Stimulated activated CD4-positive, alpha-beta T cell treated with anti-CD3 and anti-CD28 coated beads, Interleukin-1b, Interleukin-23, amount 100 ng/mL, for 24 hours (primary cell): Measurements from ENCODE around the gene CNN2.
A peak's percentile ranks its signal among the peaks of the same experiment; 100 is the strongest.

Experiments
- DNase-seq, 4 experiments: peaks; one replicate each; pipeline ENCODE4 v3.0.0-alpha.2; 2020; ENCODE audit warnings: low read depth in 4 of 4, low spot score in 1 of 4

The CNN2 gene

DNA sequence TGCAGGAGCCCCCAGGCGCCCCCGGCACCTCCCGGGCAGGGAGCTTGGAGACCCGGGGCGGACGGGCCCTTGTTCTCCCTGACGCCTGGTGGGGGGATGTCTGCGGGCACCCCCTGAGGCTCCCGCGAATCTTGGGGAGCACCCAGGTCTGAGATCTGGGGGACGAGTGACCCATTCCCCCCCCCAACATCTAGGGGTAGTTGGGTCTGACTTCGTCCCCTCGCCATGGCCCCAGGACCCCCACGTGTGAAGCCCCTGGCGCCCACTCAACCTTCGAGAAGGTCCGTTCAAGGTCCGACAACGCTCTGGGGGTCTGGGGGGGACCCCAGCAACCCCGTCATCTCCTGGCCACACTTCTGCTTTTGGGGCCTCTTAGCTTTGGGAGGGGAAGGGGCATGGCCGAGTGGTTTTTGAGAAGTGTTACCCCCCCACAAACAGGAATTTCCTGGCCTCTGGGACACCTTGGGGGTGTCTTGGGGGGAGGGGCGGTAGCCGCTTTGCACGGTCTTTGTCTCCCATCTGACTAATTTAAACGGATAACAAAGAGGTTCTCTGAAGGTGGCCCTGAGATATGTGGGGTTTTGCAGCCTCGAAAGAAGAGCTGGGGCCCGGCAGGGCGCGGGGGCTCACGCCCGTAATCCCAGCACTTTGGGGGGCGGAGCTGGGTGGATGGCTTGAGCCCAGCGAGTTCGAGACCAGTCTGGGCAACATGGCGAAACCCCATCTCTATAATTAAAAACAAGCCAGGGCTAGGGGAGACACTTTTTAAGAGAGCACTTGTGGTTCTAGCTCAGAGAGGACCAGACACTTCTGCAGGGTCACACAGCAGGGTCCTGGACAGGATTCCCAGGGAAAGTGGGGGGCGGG, 608 bp downstream of the CNN2 start:
- DNase-seq, result no peak

GRCh38 chr19:1027650-1028061, 1.2 kb downstream of the CNN2 start:
- no peak for DNase-seq

DNA sequence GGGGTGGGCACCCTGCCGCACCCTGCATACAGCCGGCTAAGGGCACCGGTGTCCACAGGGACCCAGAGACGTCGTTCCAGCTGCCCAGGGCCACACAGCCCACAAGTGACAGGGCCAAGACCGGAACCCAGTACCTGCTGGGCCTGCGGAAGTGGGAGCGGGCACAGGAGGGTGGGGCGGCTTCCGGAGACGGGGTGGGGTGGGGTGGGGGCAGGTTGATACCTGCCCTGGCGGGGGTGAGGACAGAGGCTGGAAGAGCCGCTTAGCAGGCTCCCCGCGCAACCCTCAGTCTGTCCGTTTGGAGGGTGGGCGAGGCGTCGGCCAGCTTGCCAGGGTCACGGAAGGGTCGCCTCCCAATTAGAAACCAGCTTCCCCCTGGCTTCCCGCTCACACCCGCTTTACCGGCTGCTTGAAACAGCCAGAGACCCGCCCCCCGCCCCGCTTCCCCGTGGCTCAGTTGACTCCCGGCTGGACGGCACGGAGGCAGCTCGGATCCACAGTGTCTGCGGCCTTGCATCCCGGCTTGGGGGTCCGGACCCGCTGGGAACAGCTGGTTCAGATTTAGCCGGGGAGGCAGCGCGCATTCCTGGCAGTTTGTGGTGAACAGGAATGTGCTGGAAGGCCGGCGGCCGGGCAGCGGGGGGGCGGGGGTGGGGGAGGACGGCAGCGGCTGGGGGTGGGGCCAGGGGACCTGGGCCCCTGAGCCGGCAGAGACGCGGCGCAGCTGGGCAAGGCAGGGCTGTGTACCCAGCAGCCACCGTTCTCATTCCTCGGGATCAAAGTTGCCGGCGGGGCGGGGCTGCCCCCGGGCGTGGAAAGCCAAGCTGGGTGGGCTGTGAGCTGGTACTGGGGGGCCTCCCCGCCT, 1.9 kb downstream of the CNN2 start:
- DNase-seq, result no peak

DNA sequence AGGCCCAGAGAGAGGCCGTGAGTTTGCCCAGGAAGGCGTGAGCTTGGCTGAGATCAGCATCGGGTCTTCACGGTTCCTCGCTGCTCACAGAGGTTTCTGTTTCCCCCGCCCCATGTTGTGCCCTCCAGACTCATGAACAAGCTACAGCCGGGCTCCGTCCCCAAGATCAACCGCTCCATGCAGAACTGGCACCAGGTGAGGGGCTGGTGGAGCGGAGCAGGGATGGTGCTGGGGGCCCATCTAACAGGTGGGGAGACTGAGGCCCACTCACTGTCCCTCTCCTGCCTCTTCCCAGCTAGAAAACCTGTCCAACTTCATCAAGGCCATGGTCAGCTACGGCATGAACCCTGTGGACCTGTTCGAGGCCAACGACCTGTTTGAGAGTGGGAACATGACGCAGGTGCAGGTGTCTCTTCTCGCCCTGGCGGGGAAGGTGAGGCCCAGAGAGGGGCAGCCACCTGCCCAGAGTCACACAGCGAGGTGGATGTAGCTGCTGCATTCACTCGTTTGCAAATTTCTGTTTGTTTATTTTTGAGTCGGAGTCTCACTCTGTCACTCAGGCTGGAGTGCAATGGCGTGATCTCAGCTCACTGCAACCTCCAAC, 6.0 kb downstream of the CNN2 start:
- DNase-seq, result no peak

DNA sequence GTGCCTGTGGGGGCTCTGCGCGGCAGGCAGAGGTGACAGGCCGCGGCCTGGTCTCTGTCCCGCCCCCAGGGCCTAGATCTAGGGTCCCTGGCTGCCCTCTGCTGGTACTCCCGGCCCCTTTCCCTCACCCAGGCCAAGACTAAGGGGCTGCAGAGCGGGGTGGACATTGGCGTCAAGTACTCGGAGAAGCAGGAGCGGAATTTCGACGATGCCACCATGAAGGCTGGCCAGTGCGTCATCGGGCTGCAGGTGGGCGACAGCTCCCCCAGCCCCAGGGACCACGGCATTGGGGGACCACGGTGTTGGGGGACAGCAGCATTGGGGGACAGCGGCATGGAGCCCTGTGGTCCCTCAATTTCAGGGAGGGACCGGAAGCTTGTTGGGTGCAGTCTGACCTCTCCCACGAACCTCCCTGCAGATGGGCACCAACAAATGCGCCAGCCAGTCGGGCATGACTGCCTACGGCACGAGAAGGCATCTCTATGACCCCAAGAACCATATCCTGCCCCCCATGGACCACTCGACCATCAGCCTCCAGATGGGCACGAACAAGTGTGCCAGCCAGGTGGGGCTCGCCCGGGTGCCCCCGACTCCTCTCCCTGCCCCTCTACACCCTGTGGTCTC, 9.7 kb downstream of the CNN2 start:
- DNase-seq, result no peak

- no peak for DNase-seq
These were observed 11.2 kb downstream of the CNN2 start for GRCh38 chr19:1037621-1038064.

DNA sequence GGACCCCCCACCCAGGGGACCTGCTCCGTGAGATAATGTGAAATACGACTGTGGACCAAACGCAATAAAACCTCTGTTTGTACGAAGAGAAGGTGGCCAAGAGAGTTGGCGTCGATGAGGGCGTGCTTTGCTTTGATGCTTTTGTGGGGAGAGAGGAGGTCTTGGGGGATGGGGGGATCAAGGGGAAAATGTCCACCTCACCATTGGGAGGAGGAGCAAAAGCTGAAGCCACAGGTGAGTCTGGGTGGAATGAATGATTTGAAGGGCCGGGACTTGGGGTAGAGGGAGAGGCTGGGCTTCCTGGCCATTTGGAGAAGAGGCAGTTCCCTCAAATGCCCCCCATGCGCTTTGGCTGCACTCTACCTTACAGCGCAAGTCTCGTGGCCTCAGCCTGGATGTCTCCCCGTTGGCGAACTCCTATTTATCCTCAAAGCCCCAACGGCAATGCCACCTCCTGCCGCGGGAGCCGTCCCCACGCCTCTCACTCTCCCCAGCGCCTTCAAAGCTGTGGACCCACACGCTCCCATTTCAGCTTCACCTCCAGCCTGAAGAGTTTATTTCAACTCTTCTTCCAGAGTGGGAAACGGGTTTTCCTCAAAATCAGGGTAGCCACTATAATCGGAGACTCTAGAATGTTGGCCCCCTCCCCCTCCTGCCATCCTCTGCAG, 12.7 kb downstream of the CNN2 start:
- DNase-seq, result no peak

DNA sequence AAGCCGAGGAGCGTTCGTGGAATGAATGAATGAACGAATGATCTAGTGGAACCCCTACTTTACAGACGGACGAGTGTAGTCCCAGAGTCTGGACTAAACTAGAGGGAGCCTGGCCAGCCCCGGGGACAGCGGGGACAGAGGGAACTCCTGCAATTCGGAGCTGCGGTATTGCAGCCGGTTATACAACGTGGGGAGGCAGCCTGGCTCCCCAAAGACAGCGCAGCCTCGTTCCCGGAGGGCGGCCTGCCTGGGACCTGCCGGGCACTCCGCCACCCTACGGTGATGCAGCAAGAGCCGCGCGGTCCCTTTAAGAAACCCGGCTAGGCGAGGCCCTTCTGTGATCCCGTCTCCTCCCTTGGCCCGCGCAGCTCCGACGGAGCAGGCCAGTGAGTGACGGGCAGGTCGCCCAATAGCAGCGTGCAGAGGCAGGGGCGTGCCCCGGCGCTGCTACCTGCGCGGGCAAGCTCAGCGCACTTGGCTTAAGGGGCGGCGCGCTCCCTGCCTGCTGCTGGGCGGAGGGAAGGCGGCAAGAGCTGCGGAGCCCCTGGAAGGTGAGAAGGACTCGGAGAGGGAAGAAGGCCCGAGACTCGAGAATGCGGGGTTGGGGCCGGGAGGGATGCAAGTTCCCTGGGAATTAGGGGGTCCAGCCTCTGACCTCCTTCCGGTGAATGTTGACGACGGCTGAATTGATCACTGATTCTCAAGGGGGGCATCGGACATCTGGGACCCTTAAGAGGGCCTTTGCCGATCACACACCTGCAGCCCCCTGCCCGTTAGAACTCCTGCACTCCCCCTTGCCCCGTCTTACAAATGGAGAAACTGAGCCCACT, 13.5 kb downstream of the CNN2 start, which contains the start of gene ABCA7:
Gene ABCA7, plus strand, starts transcription at position 462 of the 830 bp plus-strand sequence. CDS start 1,255 bp downstream, outside the sequence.
- DNase-seq, result peak; percentile 95 to 100 (median 99)

DNA sequence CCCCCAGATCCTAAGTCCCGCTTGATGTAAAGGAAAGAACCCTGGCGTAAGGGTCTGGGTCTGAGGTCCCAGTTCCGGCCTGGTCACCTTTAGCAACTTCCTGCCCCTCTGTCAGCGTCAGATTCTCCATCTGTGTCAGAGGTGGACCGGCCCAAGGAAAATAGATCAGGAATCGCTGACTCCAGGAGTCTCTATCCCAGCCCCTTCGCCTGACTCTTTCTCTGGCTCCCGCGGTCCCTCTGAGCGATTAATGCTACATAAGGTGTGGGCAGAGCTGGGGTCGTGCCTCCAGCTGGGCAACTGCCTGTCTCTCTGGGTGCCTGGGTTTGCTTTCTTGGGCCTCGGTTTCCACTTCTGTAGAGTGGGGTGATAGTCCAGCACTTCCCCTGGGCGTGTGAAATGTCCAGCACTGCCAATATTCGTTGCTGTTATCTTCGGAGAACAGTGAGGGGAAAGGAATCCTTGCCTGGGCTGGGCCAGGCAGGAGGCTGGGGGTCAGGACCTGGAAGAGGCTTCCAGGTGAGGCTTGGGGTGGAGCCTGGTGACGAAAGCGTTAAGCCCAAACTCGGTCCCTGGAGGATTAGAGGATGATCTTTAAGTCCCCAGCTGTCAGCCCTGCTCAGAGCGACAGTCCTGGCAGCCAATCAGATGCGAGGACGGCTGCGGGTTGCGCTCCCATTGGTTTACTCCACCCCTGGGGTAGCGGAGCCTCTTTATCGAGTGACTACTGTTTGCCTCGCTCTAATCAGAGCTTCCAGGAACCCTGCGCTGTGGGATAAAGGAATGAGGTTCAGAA, 14.3 kb downstream of the CNN2 start:
- peak in 3 of 4 experiments; percentile 77 to 86 (median 84) for DNase-seq

- DNase-seq, result no peak
These were observed 14.9 kb downstream of the CNN2 start for GRCh38 chr19:1041272-1041834.

GRCh38 chr19:1041835-1042685, 15.7 kb downstream of the CNN2 start:
- DNase-seq, result no peak

DNA sequence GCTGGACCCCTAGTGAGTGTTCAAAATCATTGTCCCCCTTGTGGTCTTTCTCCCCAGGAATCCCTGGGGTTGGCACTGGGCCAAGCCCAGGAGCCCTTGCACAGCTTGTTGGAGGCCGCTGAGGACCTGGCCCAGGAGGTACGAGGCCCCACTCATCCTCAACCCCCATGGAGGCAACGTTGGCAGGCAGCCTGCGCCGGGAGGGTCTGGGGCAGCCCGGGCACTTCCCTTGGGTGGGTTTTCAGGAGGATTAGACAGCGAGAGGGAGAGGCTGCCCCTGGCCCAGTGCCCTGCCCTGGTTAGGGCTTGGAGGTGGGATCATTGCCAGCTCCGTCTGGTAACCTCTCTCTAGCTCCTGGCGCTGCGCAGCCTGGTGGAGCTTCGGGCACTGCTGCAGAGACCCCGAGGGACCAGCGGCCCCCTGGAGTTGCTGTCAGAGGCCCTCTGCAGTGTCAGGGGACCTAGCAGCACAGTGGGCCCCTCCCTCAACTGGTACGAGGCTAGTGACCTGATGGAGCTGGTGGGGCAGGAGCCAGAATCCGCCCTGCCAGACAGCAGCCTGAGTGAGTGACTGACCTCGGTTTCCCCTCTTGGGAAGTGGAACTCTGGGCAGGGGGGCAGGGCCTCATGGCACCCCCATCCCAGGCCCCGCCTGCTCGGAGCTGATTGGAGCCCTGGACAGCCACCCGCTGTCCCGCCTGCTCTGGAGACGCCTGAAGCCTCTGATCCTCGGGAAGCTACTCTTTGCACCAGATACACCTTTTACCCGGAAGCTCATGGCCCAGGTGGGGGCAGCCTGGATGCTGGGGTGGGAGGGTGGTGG, 16.5 kb downstream of the CNN2 start:
- no peak for DNase-seq

DNA sequence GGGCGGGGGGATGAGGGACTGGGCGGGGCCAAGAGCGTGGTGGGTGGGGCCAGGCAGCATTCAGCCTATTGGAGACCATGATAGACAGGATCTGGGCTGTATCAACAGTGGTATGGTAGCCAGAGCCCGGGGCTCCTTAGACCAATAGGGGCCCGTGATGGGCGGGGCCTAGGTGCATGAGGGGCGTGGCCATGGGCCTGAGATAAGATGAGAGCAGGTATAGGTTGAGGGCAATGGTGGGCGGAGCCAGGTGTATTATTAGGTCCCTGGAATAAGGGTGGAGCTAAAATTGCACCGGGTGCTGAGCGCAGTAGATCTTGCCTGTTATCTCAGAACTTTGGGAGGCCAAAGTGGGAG, 18.8 kb downstream of the CNN2 start:
- DNase-seq, result peak in 1 of 4 experiments; percentile 69

GRCh38 chr19:1046117-1046626, 19.8 kb downstream of the CNN2 start:
- DNase-seq, result no peak

DNA sequence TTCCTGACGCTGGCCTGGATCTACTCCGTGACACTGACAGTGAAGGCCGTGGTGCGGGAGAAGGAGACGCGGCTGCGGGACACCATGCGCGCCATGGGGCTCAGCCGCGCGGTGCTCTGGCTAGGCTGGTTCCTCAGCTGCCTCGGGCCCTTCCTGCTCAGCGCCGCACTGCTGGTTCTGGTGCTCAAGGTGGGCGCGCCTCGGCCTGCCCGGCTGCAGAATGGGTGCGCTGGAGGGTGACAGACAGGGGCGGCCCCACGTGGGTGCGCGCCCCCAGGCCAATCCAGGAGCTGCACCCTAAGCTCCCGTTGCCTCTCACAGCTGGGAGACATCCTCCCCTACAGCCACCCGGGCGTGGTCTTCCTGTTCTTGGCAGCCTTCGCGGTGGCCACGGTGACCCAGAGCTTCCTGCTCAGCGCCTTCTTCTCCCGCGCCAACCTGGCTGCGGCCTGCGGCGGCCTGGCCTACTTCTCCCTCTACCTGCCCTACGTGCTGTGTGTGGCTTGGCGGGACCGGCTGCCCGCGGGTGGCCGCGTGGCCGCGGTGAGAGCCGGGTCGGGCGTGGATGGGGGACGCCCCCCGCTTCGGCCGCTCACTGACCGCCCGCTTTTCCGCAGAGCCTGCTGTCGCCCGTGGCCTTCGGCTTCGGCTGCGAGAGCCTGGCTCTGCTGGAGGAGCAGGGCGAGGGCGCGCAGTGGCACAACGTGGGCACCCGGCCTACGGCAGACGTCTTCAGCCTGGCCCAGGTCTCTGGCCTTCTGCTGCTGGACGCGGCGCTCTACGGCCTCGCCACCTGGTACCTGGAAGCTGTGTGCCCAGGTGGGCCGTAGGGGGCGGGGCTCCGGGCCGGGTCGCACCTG, 20.7 kb downstream of the CNN2 start:
- no peak for DNase-seq
